Stimulated activated CD8-positive, alpha-beta memory T cell treated with anti-CD3 and anti-CD28 coated beads, Interleukin-2, amount 100 ng/mL, for 1 hour (primary cell): Measurements from ENCODE around the gene CTBP2.

Experiments used
- DNase-seq, 2 donors: peaks; one replicate each; pipeline ENCODE4 v3.0.0-alpha.2; 2020; ENCODE audit warnings: low read depth in 2 of 2

Gene CTBP2

DNA sequence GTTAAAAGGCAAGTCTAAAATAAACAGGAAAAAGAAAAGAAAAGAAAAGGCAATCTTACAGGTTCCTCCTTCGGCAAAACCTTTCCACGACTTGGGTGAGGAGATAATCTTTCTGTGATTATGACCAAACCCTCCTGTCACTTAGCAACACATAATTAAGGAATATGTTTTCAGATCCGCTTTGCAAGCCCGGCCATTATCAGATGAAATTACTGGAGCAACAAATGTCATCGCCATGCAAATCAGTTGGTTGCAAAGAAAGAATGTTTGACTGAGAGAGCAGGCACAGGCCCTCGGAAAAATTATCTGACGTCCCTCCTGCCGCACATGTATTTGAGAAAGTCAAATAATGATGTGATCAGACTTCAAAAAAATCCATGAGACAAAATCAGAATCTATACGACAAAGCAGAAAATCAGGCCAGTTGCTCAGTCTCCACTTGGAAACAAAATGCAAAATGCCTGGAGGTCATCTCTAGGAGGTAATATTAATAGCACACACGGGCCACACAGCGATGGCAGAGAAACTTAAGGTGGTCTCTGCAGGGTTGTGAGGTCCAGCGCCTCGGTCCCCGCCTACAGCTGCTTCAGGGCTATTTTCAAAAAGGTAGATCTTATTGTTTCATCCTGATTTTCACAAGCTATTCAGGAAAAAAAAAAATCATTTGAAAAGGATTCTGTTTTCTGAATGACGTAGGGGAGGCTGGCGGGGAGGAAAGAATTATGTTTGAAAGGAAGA lies 135.7 kb downstream of the CTBP2 start:
- no peak for DNase-seq

DNA sequence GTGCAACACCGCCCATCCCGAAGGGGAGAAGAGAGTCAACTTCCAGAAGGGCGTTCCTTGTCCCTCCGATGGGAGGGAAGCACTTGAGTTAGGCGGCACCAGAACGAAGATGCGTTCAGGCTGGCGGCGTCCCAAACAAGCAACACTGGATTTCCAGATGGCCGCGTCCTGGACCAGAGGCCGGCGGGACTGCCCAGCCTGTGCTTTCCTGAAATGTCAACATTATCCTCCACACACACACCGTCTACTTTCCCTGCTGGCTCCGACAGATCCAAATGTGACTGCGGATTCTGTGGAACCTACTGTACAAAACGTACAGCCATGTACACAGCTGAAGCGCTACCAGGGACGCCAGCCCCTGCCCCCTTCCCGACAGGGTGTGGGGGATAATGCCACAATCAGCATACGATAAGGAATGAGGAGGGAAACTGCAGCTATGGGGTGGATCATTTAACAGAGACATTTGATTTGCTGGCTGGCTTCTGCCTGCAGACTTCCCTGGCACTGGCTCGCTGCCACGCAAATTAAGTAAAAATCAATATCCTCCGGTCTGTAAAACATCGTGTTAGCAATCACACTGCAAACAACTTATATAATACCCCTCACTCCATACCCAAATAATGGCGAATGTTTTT lies 136.4 kb downstream of the CTBP2 start:
- DNase-seq: no peak

DNA sequence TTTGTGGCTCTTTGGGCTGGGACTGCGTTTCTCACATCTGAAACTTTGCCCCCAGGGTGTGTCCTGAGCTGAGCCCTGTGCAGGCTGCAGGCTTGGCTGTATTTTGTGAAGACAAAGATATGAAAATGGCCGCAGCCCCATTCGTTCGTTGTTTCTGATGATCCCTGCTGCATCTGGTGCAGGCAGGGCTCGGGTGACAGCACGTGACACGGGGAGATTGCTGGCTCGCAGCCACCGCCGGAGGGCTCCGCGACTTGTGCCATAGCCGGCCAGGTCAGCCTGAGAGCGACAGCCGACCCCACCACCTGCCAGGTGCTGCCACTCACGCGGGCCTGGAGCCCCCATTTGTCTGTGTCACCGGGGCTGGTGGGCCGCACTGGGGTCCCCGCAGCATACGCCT lies 137.1 kb downstream of the CTBP2 start:
- DNase-seq: no peak

DNA sequence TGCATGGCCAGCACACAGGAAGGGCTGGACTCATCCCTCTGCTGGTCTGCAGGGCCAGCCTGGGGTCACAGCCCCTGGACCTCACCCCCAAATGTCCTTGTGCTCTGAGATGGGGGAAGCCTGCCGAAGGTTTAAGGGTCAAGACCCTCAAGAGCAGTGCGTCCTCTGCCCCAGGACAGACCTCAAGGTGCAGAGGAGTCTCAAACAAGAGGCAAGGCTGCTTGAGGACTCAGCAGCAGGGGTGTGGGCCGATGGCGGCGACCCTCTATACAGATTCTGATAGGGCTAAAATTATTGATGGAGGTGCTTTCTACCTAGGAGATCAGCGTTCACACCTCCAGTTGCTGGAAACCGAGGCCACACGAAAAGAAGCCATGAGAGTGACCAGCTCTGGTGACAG lies 137.7 kb downstream of the CTBP2 start:
- no peak for DNase-seq

DNA sequence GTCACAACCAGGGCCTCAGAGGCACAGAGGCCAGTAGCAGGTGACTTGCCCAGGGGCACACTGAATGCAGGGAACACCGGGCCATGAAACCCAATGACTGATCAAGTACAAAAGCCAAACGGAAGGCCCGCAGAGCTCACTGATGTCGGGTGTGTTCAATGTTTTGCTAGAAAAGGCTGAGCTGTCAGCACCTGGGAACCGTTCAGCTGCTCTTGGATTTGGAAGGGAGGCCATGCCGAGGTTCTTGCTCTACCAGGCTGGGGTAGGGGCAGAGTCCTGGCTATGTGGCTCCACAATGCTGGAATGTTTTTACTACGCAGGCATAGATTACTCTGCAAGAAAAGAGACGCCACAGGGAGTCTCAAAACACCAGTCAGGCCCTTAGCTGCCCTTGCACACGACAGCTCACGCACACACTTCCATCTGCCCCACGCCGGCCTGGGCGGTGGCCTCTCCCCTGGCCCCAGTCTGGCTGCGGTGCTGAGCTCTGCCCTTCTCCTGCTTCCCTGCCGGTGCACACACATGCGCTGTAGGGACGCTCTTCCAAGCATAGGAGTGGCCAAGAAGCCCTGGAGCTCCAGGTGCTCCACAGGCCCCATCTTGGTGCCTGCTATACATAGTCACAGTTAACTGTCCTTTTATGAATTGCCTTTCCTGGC lies 138.5 kb downstream of the CTBP2 start:
- no peak for DNase-seq

DNA sequence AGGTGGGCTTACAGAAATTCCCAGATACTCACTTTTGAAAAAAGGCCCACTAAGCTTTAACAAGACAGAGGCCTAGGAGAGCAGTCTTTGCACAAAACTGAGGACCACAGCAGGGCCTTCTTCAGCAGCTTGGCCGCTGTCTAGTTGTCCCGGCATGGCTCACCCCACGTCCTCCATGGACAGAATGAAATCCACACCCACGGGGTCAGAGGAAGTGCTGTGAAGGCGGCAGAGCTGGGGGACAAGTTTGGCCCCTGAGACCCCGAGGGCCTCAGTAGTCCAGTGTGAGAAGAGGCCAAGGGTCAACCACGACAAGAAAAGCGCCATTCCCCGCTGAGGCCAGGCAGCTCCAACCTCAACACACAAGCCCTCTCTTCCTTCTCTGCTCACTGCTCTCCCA lies 139.5 kb downstream of the CTBP2 start:
- no peak for DNase-seq

DNA sequence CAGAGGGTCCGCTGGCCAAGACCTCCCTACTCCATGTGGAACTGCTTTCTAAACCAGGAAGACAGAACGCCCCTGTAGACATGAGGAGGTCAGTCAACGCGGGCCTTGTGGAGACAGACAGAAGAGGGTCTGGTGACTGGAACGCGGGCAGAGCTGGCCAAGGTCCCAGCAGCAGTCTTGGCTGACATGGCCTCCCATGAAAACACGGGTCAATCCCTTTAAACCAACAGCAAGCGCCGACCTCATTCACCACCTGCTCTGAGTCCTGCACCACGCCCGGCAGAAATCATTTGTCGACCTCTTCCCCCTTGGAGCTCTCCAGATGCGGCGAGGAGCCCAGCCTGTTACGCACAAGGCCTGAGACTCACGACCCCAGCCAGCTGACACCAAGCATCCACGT lies 140.0 kb downstream of the CTBP2 start:
- DNase-seq: no peak

DNA sequence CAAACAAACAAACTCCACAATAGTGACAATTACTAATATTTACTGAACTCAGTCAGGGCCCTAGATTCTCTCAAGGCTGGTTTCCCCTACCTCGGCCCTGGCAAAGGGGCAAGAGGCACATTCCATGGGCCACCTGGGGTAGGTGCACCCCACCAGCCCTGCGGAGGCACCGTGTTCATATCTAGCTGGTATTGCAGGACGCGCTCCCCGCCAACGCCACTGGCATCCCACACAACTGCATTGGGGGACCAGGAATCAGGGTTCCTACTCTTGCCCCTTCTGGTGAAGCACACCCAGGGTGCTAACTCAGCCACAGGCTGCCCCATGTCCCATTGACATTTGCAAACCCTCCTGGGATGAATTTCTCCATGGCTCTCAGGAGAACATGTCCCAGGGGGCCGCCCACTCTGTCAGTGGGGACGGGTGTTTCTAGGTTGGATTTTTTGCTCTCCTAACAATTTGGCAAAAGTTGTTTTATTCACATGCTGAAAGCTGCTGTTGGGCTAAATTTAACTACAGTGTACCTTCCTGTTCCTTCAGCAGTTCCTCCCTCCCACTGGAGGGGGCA lies 141.7 kb downstream of the CTBP2 start:
- DNase-seq: no peak

DNA sequence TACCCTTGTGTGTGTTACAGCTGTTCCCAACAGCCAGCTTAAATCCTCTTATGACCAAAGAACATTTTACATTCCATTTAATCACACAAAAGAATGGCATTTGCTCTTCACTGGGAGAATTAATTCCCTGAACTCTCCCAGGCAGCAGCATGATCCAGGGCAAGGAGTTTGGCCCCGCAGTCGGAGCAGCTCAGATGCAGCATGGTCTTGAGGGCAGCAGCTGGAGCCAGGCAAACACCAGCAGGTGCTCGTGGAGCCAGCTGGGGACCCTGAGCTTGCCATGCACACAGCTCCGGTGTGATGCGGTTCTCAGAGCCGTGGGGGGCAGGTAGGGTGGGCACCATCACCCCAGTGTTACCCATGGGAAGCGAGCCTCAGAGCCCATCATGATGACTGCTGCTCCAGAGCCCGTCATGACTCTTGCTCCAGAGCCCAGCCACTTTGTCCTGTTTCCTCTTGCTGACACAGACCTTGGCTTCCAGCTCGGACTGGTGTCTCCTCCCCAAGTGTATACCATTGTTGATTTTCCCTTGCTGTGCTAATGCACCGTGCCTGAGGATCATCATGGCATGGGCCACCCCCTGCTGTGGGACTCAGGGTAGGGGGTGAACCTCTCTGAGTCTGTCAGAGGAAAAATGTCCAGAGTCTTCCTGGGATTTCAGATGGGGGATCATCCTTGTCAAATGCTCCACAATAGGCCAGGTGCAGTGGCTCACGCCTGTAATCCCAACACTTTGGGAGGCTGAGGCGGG lies 142.6 kb downstream of the CTBP2 start:
- DNase-seq: no peak

DNA sequence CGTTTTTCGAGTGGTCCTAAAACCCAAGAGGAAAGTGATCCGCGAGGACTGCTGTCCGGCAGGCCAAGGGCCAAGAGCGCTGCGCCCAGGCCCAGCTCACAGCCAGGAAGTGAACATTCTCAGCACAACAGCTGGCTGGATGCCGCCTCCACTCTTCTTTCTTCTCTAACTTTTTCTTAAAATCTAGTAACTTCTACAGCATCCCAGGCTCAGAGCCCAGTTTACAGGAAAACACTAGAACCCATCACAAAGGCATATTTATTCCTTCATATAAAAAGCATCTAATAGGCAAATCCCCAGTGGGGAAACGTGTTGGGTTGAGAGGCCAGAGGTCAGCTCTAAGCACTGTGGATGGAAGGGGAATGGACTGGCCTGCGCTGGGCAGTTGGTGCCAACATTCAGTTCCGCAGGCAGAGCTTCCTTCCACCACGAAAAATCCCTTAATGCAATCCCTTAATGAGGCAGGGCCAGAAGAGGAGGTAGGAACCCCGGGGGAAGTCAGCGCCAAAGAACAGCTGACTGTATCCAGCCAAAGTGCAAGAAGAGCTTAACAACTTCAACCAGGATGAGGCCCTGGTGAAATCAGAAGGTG lies 143.7 kb downstream of the CTBP2 start:
- no peak for DNase-seq

DNA sequence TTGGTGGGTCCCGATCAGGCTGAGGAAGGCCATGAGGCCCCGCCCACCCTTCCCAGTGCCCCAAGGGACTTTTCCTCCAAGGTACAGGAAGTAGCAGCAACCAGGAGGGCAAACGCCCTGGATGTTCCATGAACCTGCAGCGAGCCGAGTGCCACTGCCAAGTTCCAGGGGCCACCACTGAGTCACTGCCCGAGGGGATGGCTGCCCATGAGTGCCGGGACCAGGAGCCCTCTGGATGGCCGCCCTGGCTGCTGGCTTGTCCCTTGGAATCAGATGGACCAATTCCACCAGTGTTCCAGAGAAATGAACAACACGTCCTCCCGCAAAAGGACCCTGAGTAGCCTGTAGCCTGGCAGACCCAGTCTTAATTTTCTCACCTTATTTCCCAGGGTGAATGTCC lies 144.2 kb downstream of the CTBP2 start:
- DNase-seq: no peak

DNA sequence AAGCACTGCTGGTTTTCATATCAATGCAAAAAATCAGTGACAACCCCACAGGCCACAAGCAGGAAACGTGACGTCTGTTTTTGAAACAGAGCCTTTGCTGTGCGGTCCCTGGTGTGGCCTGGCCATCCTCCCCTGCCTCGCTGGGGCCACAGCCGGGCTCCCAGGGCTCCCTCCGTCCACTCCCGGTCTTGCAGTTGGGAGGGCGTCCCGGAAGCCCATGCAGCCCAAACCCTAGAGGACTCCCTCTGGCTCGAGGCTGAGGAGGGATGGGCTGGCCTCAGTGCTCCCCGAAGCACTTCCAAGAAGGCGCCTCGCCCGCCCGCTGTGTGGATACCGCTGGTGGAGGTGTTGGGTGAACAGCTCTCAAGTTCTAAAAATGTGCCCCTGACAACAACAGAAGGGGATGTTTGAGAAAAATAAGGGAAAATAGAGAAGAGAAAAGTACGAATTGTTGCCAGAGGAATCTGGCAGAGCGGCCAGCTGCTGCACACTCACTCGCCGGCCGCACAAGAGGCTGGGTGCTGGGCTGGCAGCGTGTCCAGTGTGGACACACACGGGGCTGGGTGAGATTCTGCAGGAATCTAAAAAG lies 144.9 kb downstream of the CTBP2 start:
- no peak for DNase-seq

DNA sequence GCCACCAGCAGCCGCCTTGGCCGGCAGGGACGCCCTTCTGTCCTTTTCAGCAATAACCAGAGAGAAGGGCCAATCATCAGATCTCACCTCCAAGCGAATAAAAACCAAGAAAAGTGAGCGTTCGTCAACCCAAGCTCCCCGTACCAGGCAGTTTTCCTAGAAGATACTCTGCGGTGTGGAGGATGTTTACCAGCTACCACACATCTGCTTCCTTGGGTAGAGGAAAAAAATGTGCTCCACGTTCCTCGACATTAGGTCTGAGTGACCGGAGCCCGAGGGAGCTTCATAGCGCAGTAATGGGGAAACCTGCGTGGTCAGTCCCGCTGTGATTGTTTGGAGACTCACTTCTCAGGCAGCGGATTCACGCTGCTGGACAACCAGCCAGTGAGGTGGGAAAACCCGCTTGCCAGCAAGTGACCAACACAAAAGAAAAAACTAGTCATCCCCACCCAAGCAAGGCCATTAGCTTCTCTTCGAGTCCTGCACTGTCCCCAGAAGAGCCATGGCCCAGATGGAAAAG lies 145.5 kb downstream of the CTBP2 start:
- DNase-seq: no peak

DNA sequence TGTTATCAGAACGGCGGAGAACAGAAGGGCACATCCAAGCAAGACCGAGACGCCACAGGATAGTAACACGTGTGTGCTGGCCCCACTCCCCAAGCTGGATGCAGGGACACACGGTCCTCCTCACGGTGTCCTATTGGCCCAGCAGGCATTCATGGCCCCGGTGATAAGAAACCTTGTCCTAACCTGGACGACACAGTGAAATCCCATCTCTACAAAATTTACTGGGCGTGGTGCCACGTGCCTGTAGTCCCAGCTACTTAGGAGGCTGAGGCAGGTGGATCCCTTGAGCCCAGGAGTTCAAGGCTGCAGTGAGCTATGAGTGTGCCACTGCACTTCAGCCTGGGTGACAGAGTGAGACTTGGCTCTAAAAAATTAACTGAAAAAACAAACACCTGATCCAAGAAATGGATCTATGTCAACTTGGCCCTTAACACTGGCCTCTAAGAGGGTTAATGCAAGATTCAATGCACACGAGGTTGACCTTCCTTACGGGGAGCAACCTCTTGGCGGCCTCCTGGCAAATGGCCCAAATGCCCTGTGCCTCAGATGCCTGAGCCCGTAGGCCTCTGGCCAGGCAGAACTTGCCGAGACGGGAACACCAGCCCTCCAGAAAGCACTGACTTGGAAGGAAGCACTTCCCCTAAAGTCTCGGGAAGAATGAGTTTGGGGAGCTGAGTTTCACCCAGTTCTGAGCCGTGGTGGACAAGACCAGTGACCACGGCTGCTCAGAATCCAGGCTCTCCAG lies 146.1 kb downstream of the CTBP2 start:
- no peak for DNase-seq

DNA sequence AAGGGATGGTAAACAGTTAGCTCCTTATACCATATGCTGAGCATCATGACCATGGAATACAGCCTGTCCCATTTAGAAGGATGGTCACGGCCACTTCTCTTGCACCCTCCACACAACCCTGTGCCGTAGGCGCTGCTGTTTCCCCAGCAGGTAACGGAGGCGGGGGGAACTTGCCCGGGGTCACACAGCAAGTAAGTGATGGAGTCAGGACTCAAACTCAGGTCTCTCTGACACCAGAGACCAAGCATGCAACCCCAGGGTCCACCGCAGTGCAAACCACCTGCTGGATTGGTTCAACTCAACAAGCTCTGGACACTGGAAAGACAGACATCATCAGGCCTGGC lies 146.9 kb downstream of the CTBP2 start:
- DNase-seq: no peak

DNA sequence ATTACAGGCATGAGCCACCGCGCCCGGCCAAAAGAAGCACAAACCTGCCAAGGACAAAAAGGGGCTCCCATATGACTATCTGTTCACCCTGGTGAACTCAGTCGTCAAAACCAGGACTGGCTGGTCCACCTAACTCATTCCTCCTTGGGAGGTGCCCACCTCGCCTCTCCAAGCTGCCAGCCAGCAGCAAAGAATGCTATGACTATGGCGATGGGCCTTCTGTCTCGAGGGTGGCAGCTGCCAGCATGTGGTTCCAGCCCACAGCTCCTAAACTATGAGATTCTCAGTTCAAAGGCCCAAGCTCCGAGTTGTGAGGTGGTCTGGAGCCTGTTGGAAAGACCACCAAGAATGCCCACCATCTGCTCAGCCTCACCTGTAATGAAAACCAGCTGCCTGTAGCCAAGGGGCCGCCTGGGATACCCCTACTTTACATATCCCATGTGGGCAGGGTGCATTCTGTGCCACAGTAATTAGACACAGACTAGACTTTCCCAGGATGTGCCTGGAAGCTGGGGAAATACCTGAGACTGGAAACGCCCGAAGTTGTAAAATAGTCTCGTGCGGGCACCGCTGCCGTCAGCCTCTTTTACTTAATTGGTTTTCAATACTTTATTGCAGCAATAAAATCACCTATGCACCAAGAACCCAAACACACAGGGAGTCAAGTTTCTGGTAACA lies 147.4 kb downstream of the CTBP2 start:
- DNase-seq: no peak

DNA sequence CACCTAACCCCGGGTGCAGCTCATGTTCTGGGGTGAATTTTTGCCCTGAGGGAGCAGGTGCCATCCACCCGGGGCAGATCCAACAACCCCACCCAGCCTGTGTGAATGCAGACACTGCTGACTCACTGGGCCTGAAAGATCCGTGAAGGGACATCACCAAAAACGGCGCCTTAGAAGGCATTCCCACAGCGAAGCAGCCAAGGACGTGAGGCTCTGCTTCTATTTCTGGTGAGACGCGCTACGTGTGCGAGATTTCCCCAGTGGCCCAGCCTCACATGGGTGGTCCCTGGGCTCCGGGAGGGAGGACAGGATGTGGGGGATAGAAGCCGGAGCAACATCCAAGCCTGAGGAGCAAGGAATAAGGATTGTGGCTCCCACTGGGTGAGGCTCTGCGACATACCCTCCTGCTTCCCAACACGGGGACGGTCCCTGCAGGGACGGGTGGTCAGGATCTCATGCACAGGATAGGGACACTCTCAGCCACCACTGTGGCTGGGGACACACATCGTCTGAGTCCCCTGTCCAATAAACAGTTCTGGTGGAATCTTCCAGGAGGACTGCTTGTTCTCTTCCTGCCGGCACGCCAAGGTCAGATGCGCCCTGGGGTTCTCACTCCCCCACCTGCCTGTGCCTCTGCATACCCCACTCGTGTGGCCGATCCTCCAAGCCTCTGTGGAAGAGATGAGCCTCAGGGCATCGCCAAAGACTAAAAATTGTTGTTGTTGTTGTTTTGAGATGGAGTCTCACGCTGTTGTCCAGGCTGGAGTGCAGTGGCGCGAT lies 148.2 kb downstream of the CTBP2 start:
- no peak for DNase-seq

DNA sequence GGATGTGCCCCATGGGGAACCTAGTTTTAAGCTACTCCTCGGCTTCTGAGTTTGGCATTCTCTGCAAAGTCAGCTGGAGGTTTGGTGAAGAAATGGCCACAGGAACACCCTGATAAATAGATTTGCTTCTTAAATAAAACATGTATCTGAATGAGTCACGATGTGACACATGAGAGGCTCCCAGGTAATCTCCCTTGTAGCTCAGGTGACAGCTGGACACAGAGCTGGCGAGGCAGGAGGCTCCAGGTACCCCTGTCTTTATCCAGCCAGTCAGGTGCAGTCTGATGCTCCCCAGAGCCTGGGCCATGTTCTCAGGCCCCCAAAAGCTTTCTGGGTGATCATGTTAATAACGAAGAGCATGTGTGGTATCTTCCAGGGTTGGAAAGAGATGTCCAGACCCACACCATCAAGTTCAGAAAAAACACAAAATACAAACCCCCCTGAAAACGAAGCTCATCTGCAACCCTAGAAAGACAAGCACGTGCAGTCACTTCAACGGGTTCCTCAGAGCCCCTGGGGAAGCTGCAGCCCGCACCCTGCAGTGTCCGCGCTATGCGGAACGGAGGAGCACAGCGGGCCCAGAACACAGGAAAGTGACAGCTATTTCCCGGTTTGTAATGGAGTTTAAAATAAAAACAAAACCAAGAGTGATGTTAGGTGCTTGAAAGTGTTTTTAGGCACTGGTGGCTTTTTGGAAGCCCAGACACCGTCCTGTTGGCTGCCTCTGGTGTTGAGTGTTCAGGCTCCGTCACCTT lies 149.0 kb downstream of the CTBP2 start:
- DNase-seq: no peak
